Daoy (cell line): ENCODE measurements around the gene ZNF341. TPM values are rescaled to one million over a fixed set of nuclear protein-coding genes. Genes with fewer than 3 reads are reported as not detected.
"Not testable (repeated sequence)": the region's sequence is repeated elsewhere in the genome, so short reads cannot be mapped to it uniquely, and the experiment has no call there.

Source experiments
- DNase-seq: peaks from one replicate; pipeline ENCODE4 v3.0.0-alpha.2; 2015; ENCODE audit warnings: low read depth
- total RNA-seq: library from RNA; depleted of rRNA; stranded (reverse); fragments of >200 nt; shearing (Covaris generic); gene quantifications from 2 replicates; pipeline ENCODE4 v1.2.3, GENCODE V29; 2014

The ZNF341 gene
- total RNA-seq, 1 experiment from 2014 or later: 1.5 TPM

GRCh38 chr20:33728463-33728862 is 3.3 kb upstream of the ZNF341 start:
- no peak for DNase-seq

DNA sequence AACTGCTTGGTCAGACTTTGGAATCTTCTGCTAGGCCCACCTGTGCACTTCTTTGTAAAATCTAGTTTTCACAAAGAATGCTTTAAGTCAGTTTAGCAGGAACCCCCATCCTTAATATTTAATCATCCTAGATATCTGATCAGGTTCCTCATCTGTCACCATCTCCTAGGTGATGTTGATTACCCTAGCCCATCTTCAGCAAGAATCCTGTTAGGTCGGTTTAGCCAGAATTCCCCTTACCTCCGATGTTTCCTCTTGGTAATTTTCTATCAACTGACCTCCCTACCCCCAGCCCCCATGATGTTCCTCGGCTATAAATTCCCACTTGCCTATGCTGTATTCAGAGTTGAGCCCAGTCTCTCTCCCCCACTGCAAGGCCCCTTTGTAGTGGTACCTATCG is 2.7 kb upstream of the ZNF341 start:
- no peak for DNase-seq

DNA sequence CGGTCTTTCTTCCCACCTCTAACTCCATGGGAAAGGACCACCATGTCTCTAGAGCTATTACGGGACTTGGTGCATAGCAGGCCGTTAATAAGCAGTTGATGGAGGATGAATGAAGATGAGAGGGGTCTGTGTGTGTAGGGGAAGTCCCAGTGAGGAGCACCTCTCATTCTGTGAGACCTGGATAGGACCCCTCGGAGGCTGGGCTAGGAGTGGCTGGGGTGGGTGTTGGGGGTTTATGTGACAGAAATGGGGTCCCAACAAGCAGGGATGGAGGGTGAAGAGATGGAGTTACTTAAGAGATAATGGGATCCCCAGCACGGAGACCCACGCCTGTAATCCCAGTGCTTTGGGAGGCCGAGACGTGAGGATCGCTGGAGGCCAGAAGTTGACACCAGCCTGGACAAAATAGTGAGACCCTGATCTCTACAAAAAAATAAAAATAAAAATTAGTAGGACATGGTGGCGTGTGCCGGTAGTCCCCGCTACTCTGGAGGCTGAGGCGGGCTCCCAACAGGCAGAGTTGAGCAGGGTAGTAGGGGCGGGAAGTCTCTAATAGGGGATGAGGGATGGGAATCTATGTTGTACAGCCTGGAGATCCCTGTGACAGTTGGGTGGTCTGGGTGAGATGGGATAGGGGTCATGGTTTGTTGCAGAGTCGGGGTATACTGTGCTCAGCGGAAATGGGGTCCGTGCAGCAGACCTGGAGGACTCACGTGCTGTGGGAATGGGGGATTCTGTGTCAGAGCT is 677 bp upstream of the ZNF341 start:
- DNase-seq: no peak

GRCh38 chr20:33732166-33732970 is 572 bp downstream of the ZNF341 start:
- DNase-seq: no peak

GRCh38 chr20:33733654-33734576 is 2.1 kb downstream of the ZNF341 start:
- peak; percentile 9 for DNase-seq

GRCh38 chr20:33736962-33737361 is 5.2 kb downstream of the ZNF341 start:
- DNase-seq: no peak

GRCh38 chr20:33739493-33739892 is 7.7 kb downstream of the ZNF341 start:
- no peak for DNase-seq

DNA sequence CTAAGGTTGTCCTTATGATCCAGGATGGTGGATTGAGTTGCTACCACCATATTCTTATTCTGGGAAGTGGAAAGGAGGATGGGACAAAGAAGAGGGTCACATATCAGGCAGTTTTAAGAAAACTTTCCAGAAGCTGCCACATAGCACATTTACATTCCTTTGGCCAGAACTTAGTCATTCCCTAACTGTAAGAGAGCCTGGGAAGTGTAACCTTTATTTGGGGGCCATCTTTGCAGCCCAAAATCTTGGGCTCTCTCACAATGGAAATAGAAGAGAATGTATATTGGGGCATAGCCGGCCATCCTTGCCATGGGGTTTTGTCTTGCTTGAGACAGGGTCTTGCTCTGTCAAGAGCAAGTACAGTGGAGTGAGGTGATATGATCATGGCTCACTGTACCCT is 8.4 kb downstream of the ZNF341 start:
- no peak for DNase-seq

- no peak for DNase-seq
These were observed 12.4 kb downstream of the ZNF341 start for GRCh38 chr20:33744181-33744580.

DNA sequence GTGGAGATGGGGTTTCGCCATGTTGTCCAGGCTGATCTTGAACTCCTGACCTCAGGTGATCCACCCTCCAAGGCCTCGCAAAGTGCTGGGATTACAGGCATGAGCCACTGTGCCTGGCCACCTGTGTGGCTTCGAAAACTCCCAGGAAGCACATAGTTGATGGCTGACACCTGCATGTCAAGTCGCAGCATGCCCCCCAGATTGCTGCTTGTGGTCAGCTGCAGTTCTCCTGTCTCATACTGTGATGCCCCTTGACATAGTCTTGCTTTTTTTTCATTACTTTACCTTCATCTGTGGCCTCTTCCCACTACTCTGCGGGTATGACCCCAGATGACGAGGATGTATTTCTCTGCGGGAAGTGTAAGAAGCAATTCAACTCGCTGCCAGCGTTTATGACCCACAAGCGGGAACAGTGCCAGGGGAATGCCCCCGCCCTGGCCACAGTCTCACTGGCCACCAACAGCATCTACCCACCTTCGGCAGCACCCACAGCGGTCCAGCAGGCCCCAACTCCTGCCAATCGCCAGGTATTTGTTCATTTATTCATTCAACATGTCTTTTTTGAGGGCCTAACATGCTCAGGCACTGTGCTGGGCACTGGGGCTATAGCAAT is 13.1 kb downstream of the ZNF341 start:
- DNase-seq: no peak

DNA sequence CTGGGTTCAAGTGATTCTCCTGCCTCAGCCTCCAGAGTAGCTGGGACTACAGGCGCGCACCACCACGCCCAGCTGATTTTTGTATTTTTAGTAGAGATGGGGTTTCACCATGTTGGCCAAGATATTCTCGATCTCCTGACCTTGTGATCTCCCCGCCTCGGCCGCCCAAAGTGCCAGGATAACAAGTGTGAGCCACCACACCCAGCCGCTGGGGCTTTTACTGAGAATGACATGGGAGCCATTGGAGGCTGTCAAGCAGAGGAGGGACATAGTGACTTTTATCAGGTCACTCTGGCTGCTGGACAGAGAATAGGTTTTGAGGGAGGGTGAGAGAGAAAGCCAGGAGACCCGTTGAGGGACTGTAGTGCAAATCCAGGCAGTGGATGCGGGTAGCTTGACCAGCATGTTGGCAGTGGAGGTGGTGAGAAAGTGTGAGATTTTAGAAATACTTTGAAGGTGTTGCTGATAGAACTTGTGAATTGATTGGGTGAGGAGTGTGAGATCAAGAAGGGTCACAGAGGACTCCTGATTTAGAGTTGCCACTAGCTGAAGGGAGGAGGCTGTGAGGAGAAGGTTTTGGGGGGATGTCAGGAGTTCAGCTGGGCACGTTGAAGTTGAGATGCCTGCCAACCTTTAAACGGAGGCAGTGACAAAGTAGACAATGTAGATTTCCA is 14.7 kb downstream of the ZNF341 start:
- DNase-seq: no peak

- DNase-seq: no peak
These were observed 20.0 kb downstream of the ZNF341 start for GRCh38 chr20:33751775-33752174.

DNA sequence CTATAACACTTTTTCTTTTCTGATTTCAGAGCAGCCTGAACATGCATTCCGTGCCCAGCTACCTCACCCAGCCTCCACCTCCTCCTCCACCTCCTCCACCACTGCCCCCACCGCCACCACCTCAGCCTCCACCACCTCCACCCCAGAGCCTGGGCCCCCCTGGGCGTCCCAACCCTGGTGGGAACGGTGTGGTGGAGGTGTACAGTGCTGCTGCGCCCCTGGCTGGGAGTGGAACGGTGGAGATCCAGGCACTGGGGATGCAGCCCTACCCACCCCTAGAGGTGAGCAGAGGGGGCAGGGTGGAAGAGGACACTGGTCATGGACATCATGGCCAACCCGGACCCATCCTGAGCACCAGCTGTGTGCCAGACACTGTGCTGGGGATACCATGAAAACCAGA is 21.3 kb downstream of the ZNF341 start:
- no peak for DNase-seq

GRCh38 chr20:33753763-33754162 is 22.0 kb downstream of the ZNF341 start:
- DNase-seq: peak; percentile 16

DNA sequence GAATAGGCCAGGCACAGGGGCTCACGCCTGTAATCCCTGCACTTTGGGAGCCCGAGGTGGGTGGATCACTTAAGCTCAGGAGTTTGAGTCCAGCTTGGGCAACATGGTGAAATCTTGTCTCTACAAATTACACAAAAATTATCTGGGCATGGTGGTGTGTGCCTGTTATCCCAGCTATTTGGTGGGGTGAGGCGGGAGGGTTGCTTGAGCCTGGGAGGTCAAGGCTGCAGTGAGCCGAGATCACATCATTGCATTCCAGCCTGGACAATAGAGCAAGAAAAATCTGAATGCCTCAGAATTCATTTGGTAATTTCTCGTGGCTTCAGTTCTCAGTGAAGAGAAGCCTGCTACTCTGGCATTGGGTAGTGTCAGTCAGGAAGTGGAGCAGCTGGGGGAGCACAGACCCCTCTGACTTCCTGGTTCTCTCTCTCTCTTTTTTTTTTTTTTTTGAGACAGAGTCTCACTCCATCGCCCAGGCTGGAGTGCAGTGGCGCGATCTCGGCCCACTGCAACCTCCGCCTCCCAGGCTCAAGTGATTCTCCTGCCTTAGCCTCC is 24.2 kb downstream of the ZNF341 start:
- not testable (repeated sequence) for DNase-seq

- DNase-seq: no peak
These were observed 25.2 kb downstream of the ZNF341 start for GRCh38 chr20:33757046-33757445.

GRCh38 chr20:33757458-33757857 is 25.7 kb downstream of the ZNF341 start:
- DNase-seq: no peak

- no peak for DNase-seq
These were observed 30.0 kb downstream of the ZNF341 start for GRCh38 chr20:33761698-33762250.

DNA sequence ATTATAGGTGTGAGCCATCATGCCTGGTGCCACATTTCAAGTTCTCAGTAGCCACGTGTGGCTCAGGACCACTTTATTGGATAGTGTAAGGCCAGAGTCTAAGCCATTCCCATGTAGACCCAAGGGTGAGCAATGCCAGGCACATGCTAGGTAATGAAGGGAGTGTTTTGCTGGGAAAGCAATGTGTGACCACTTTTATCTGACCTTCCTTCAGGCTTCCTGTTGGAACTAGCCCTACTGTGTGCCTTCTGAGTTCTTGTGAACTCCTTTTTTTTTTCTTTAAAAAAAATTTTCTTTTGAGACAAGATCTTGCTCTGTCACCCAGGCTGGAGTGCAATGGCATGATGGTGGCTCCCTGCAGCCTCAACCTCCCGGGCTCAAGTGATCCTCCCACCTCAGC is 33.3 kb downstream of the ZNF341 start:
- no peak for DNase-seq

DNA sequence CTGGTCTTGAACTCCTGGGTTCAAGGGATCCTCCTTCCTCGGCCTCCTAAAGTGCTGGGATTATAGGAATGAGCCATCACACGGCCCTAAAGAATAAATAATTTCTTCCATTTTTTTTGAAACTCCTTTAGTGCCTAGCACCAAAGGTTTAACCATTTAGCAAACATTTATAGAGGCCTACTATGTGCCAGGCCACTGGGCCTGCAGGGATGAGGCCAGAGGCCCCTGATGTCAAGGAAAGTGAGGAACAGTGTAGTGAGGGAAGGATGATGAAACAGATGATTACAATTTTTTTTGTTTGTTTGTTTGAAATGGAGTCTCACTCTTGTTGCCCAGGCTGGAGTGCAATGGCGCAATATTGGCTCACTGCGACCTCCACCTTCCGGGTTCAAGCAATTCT is 33.8 kb downstream of the ZNF341 start:
- DNase-seq: no peak
